HG03460 (cell line): ENCODE data around the gene ZHX3.

Experiments used
- ATAC-seq: cut with Tn5 transposase; IDR thresholded peaks from one replicate; pipeline ENCODE4 v1.9.1; 2021; ENCODE audit not compliant: unreplicated experiment

Gene ZHX3

GRCh38 chr20:41353530-41353929 is 36.0 kb upstream of the ZHX3 start:
- ATAC-seq: no peak

- ATAC-seq: no peak
Measured at GRCh38 chr20:41352666-41353065, 35.1 kb upstream of the ZHX3 start.

- no peak for ATAC-seq
Measured at GRCh38 chr20:41352106-41352505, 34.6 kb upstream of the ZHX3 start.

GRCh38 chr20:41350408-41350962 is 33.0 kb upstream of the ZHX3 start:
- ATAC-seq: no peak

- ATAC-seq: no peak
Measured at GRCh38 chr20:41349943-41350342, 32.4 kb upstream of the ZHX3 start.

- ATAC-seq: no peak
Measured at GRCh38 chr20:41349266-41349665, 31.7 kb upstream of the ZHX3 start.

- no peak for ATAC-seq
Measured at GRCh38 chr20:41348430-41349172, 31.1 kb upstream of the ZHX3 start.

GRCh38 chr20:41347523-41348429 is 30.2 kb upstream of the ZHX3 start:
- ATAC-seq: no peak

- ATAC-seq: no peak
Measured at GRCh38 chr20:41345729-41346067, 28.2 kb upstream of the ZHX3 start.

- no peak for ATAC-seq
Measured at GRCh38 chr20:41344938-41345728, 27.6 kb upstream of the ZHX3 start.

GRCh38 chr20:41344477-41344876 is 26.9 kb upstream of the ZHX3 start:
- ATAC-seq: no peak

GRCh38 chr20:41342474-41343464 is 25.2 kb upstream of the ZHX3 start:
- ATAC-seq: no peak

- peak; percentile 58 for ATAC-seq
Measured at GRCh38 chr20:41340327-41341055, 23.0 kb upstream of the ZHX3 start, which contains the start of gene LPIN3. Gene LPIN3 (plus strand): TSS chr20:41340821. CDS start chr20:41345804, 4,983 bp downstream.

GRCh38 chr20:41339957-41340326 is 22.4 kb upstream of the ZHX3 start:
- ATAC-seq: peak; percentile 75

GRCh38 chr20:41336711-41337492 is 19.4 kb upstream of the ZHX3 start:
- no peak for ATAC-seq

- no peak for ATAC-seq
Measured at GRCh38 chr20:41335591-41335990, 18.1 kb upstream of the ZHX3 start.

GRCh38 chr20:41334443-41335421 is 17.2 kb upstream of the ZHX3 start:
- no peak for ATAC-seq
